KMS-11 (cell line): Measurements from ENCODE around the gene THYN1.

Experiments
- H2AFZ ChIP-seq: fragments of 200-600 bp; sonication (generic); 2 replicates; pipeline ENCODE4 v1.6.1; 2016; ENCODE audit warnings: antibody characterized with exemption, mixed run types, low read depth
- H3K27ac ChIP-seq: fragments of 200-600 bp; sonication (generic); 2 replicates; pipeline ENCODE4 v1.6.1; 2016; ENCODE audit warnings: mild to moderate bottlenecking, mixed run types
- H3K27me3 ChIP-seq: fragments of 200-600 bp; sonication (generic); 2 replicates; pipeline ENCODE4 v1.6.1; 2017; ENCODE audit warnings: mild to moderate bottlenecking, low read depth, mixed run types, moderate library complexity; ENCODE audit not compliant: insufficient read depth
- H3K36me3 ChIP-seq: fragments of 200-600 bp; sonication (generic); 2 replicates; pipeline ENCODE4 v1.6.1; 2017; ENCODE audit warnings: mild to moderate bottlenecking, mixed run types; ENCODE audit not compliant: insufficient read depth
- H3K4me1 ChIP-seq: fragments of 200-600 bp; sonication (generic); 2 replicates; pipeline ENCODE4 v1.6.1; 2016; ENCODE audit warnings: mild to moderate bottlenecking, low read depth, mixed run types; ENCODE audit not compliant: poor library complexity, severe bottlenecking
- H3K4me2 ChIP-seq: fragments of 200-600 bp; sonication (generic); 2 replicates; pipeline ENCODE4 v1.7.0; 2016; ENCODE audit warnings: mild to moderate bottlenecking, mixed run types
- H3K4me3 ChIP-seq: fragments of 200-600 bp; sonication (generic); IDR thresholded peaks from 2 replicates; pipeline ENCODE4 v1.6.1; 2017; ENCODE audit warnings: low read depth, low read length, mixed read lengths; ENCODE audit not compliant: insufficient read depth
- H3K79me2 ChIP-seq: fragments of 200-600 bp; sonication (generic); 2 replicates; pipeline ENCODE4 v1.6.1; 2016; ENCODE audit warnings: low read depth, mixed run types; ENCODE audit not compliant: insufficient read depth
- H3K9ac ChIP-seq: fragments of 200-600 bp; sonication (generic); 2 replicates; pipeline ENCODE4 v1.6.1; 2016; ENCODE audit warnings: mild to moderate bottlenecking, mixed run types
- H4K20me1 ChIP-seq: fragments of 200-600 bp; sonication (generic); 2 replicates; pipeline ENCODE4 v1.6.1; 2016; ENCODE audit warnings: mild to moderate bottlenecking, mixed run types; ENCODE audit not compliant: insufficient read depth
- TF ChIP-seq, protein P1 (sequence below): fragments of 200-600 bp; sonication (generic); conservative IDR thresholded peaks from 2 replicates; pipeline ENCODE4 v1.6.1; 2017; ENCODE audit warnings: low read depth, mild to moderate bottlenecking, antibody characterized with exemption, low read length, moderate library complexity, mixed read lengths

The THYN1 gene

DNA sequence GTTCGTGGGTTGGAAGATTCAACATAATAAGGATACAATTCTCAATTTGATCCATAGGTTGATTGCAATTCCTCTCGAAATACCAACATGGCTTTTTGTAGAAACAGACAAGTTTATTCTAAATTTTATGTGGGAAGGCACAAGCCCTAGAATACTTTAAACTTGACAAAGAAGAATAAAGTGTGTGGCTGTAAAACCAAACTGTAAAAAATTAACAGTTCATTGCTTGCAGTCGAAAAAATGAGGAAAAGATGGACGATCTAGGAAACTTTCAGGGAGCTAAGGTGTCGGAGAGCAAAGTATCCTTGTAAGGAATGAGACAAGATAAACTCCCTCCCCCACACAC is 22.0 kb upstream of the THYN1 start:
- TF ChIP-seq, protein P1, sequence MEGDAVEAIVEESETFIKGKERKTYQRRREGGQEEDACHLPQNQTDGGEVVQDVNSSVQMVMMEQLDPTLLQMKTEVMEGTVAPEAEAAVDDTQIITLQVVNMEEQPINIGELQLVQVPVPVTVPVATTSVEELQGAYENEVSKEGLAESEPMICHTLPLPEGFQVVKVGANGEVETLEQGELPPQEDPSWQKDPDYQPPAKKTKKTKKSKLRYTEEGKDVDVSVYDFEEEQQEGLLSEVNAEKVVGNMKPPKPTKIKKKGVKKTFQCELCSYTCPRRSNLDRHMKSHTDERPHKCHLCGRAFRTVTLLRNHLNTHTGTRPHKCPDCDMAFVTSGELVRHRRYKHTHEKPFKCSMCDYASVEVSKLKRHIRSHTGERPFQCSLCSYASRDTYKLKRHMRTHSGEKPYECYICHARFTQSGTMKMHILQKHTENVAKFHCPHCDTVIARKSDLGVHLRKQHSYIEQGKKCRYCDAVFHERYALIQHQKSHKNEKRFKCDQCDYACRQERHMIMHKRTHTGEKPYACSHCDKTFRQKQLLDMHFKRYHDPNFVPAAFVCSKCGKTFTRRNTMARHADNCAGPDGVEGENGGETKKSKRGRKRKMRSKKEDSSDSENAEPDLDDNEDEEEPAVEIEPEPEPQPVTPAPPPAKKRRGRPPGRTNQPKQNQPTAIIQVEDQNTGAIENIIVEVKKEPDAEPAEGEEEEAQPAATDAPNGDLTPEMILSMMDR: no peak
- H3K27ac ChIP-seq: peak overlapping the region; percentile 61; the same call in 1 of the 2 replicates
- peak overlapping the region; percentile 57 for H3K4me2 ChIP-seq
- peaks cover 24% of the 10 kb centered on the region for H3K4me1 ChIP-seq
- peak overlapping the region; percentile 79; the same call in 1 of the 2 replicates for H3K9ac ChIP-seq
- no peaks in the 10 kb centered on the region for H3K79me2 ChIP-seq
- no peaks in the 10 kb centered on the region for H4K20me1 ChIP-seq
- H2AFZ ChIP-seq: peak overlapping the region; percentile 79
- no peak overlapping the region for H3K4me3 ChIP-seq
- no peaks in the 10 kb centered on the region for H3K36me3 ChIP-seq
- H3K27me3 ChIP-seq: no peaks in the 10 kb centered on the region

DNA sequence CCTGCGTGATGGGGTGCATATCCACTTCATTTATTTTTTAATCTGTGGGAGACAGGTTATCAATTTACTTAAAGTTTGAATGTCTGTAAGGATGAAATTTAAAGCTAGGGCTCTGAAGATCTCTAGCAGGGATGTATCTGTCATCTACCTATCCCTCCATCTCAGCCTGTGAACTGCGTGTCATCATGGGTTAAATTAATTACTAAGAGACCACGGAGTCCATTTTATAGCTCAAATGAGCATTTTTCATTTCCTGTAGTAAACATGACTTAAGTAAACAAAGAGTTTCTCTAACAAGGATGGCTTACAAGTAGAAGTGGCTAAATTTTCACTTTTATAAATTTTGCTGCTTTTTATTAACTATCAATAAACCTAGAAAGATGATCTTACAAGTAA is 20.2 kb upstream of the THYN1 start:
- H3K4me2 ChIP-seq: peak overlapping the region; percentile 57; the same call in 1 of the 2 replicates

DNA sequence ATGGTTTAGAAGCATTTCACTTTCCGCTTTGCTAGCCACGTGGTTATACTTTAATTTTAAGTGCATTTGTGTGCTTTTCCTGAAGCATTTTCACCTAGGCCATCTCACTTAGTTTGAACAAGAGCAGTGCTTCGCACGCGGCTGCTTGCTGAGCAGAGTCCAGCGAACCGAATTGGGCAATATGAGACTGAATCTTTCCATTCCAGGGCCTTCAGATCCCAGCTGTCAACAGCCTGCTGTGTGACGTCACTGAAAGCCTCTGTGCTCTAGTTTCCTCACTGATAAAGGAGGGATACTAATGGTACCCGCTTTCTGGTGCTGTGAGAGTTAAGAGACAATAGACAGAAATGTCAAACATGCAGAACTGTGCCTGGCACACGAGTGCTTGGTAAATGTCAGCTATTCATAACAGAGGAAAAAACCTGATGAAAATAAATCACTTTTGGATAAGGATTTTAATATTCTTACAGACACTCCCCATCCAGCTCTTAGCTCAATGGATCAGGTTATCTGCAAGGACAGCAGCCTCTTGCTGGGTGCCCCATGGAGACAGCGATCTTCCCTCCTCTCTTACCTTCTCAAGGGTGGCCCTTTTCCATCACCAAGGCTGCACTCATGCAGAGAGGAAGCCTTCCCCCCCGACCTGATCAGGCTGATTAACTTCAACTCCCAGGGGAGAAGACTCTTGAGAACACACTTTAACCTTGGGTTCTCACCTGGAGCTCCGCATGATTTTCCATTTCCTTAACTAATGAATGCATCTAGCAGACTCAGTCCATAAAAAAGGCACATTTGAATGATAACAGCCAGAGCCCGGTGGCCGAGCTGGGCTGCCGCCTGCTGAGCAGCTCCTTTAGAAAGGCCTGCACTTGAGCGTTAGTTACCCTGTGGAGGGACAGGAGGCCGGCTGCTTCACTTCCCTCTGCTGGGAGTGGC is 19.5 kb upstream of the THYN1 start:
- Histone ChIP-seq H3K36me3 (no peaks in the 10 kb centered on the region), H3K4me2 (no peak overlapping the region), H3K27me3 (no peaks in the 10 kb centered on the region), H3K79me2 (no peaks in the 10 kb centered on the region), H2AFZ (no peak overlapping the region), H3K9ac (no peak overlapping the region), H3K4me1 (peaks cover 30% of the 10 kb centered on the region), H3K27ac (no peak overlapping the region), H4K20me1 (no peaks in the 10 kb centered on the region), H3K4me3 (no peak overlapping the region)
- TF ChIP-seq, protein P1: no peak

More for the DNA sequence above, 20.2 kb upstream of the THYN1 start:
- Histone ChIP-seq H2AFZ (no peak overlapping the region), H3K4me3 (no peak overlapping the region), H3K27ac (no peak overlapping the region), H3K4me1 (peaks cover 30% of the 10 kb centered on the region), H3K27me3 (no peaks in the 10 kb centered on the region), H3K9ac (no peak overlapping the region), H3K36me3 (no peaks in the 10 kb centered on the region), H4K20me1 (no peaks in the 10 kb centered on the region), H3K79me2 (no peaks in the 10 kb centered on the region)
- TF ChIP-seq, protein P1: no peak

DNA sequence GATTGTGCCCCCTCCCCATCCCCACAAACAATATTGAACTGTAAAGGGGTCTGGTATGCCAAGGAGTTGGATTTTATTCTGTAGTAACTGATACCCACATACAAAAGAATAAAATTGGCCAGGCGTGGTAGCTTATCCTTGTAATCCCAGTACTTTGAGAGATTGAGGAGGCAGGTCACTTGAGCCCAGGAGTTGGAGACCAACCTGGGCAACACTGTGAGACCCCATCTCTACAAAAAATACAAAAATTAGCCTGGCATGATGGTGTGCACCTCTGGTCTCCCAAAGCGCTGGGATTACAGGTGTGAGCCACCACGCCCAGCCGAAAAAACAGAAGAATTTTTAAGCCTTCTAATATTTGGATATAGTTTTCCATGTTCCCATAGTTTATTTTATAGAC is 18.8 kb upstream of the THYN1 start:
- Histone ChIP-seq H3K27me3 (no peaks in the 10 kb centered on the region), H3K4me2 (no peak overlapping the region), H3K79me2 (no peaks in the 10 kb centered on the region), H3K36me3 (no peaks in the 10 kb centered on the region), H3K9ac (no peak overlapping the region), H3K4me3 (no peak overlapping the region), H3K4me1 (peaks cover 30% of the 10 kb centered on the region), H4K20me1 (no peaks in the 10 kb centered on the region), H2AFZ (no peak overlapping the region), H3K27ac (no peak overlapping the region)
- TF ChIP-seq, protein P1: no peak
